ENCODE measurements around the gene PPP1R1C. TPM values are rescaled to one million over a fixed set of nuclear protein-coding genes. Genes with fewer than 3 reads are reported as not detected.

PPP1R1C gene
- total and polyA plus RNA-seq, 2 of the 13 experiments (the other 11 are each of a cell fraction or from before 2014, with no cell fraction given): 1.5 to 3.5 TPM

DNA sequence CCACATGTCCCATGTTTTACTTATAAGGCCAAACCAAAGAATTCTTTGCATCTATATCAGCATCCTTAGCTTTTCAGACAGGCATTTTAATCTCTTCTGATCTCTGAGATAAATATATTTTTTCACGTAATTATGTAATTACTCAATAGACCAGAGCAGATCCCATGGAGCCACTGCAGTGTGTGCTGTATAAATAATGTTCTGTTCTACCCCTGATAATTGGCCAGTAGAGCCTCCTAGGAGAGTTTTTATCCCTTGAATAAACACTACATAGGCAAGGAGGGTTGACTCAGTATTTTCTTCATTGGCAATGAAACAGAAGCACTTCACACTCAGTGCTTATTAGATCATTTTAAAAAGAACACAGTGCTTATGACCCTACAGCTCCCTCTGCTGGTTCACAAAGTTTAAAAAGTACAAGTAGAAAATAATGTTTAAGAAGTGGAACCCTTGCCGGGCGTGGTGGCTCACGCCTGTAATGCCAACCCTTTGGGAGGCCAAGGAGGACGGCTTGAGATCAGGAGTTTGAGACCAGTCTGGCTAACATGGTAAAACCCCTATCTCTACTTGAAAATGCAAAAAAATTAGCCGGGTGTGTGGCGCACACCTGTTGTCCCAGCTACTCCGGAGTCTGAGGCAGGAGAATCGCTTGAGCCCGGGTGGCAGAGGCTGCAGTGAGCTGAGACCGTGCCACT lies 91.9 kb downstream of the PPP1R1C start:
- Histone ChIP-seq H3K36me3 (replicated peaks in 1 of 2; ENCODE audit: control insufficient read depth in 1 of 2, insufficient read depth in 2 of 2, low read length in 2 of 2) (no peaks in the 10 kb centered on the region), H3K9me3 (ENCODE audit: low read length) (no peaks in the 10 kb centered on the region), H3K4me3 (replicated peaks in 1 of 3; ENCODE audit: insufficient read depth in 1 of 3, low read depth in 2 of 3, low read length in 3 of 3) (no peak overlapping the region), H3K4me2 (ENCODE audit: low read depth, low read length) (0 out of 2 replicates have a peak overlapping the region, but pooled peaks have one; percentile 13), H3K27ac (ENCODE audit: extremely low read length, insufficient read depth, low read length) (no peak overlapping the region), H3K27me3 (ENCODE audit: control insufficient read depth in 1 of 2, insufficient read depth in 2 of 2, low read length in 2 of 2) (no peaks in the 10 kb centered on the region), H3K4me1 (ENCODE audit: insufficient read depth, low read length) (0 out of 2 replicates have a peak, but pooled peaks cover 12% of the 10 kb centered on the region), H3K79me2 (ENCODE audit: insufficient read depth, low read length) (no peaks in the 10 kb centered on the region), H4K20me1 (ENCODE audit: insufficient read depth, low read length) (no peaks in the 10 kb centered on the region), H3K9ac (ENCODE audit: insufficient read depth, low read depth, low read length) (no peak overlapping the region), H2AFZ (ENCODE audit: low read length) (no peak overlapping the region)
- BruUV-seq (replicated peaks): no TSS peak
- POLR2A ChIA-PET: no interaction called here
- in situ Hi-C loops (cut with HindIII; ENCODE audit: extremely low pct_ligation_motif_present, low pct_unique_long_range_greater_than_20kb) (loop anchor here (5.0 kb wide), 1 partner anchor 335 kb away; no protein-coding TSS in a partner anchor), intact Hi-C loops (cut with micrococcal nuclease; ENCODE audit: unreplicated experiment) (loop anchor here (1.0 to 10.0 kb wide), 7 partner anchors 123 to 1953 kb away; no protein-coding TSS in a partner anchor)
- WGBS (ENCODE audit: low lambda C conversion rate): 48% methylated on average over 11 of the region's 11 CpGs
- DNase-seq (ENCODE audit: low spot score) (peak; percentile 79), ATAC-seq (peak; percentile 89), FAIRE-seq (no peak)
- CTCF ChIA-PET (ENCODE audit: low intra/inter-chr PET ratio, low total read pairs): interaction anchor here (1.0 to 3.6 kb wide), 5 partner anchors 335 to 1954 kb away, joined by 3 to 50 read pairs (median 5); no protein-coding TSS in a partner anchor
- TF ChIP-seq STAG1 (CRISPR knock-in tag; IDR thresholded peaks at IDR 0.05) (peak; percentile 88), GLI4 (CRISPR knock-in tag; IDR thresholded peaks at IDR 0.05; ENCODE audit: borderline replicate concordance) (no peak), ZNF136 (CRISPR knock-in tag; IDR thresholded peaks at IDR 0.05; ENCODE audit: low read depth) (no peak), HBP1 (CRISPR knock-in tag; IDR thresholded peaks at IDR 0.05; ENCODE audit: low read depth) (no peak), ZFP36L1 (CRISPR knock-in tag; IDR thresholded peaks at IDR 0.05) (0 out of 2 replicates have a peak, but pooled peaks have one; percentile 27), AGO1 (IDR thresholded peaks at IDR 0.05; ENCODE audit: low read depth, low read length, poor library complexity, severe bottlenecking) (no peak), THAP11 (CRISPR knock-in tag; IDR thresholded peaks at IDR 0.05) (0 out of 2 replicates have a peak, but pooled peaks have one; percentile 19), ZBTB49 (CRISPR knock-in tag; IDR thresholded peaks at IDR 0.05; ENCODE audit: borderline replicate concordance) (no peak), SALL2 (CRISPR knock-in tag; IDR thresholded peaks at IDR 0.05) (no peak), ZNF501 (CRISPR knock-in tag; IDR thresholded peaks at IDR 0.05) (peak; percentile 29; the same call in 1 of the 2 replicates), SIN3B (IDR thresholded peaks at IDR 0.05; ENCODE audit: low read length) (no peak)
- TF ChIP-seq, protein P1, sequence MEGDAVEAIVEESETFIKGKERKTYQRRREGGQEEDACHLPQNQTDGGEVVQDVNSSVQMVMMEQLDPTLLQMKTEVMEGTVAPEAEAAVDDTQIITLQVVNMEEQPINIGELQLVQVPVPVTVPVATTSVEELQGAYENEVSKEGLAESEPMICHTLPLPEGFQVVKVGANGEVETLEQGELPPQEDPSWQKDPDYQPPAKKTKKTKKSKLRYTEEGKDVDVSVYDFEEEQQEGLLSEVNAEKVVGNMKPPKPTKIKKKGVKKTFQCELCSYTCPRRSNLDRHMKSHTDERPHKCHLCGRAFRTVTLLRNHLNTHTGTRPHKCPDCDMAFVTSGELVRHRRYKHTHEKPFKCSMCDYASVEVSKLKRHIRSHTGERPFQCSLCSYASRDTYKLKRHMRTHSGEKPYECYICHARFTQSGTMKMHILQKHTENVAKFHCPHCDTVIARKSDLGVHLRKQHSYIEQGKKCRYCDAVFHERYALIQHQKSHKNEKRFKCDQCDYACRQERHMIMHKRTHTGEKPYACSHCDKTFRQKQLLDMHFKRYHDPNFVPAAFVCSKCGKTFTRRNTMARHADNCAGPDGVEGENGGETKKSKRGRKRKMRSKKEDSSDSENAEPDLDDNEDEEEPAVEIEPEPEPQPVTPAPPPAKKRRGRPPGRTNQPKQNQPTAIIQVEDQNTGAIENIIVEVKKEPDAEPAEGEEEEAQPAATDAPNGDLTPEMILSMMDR (CRISPR knock-in tag; IDR thresholded peaks at IDR 0.05): peak; percentile 84
- TF ChIP-seq, protein P2, sequence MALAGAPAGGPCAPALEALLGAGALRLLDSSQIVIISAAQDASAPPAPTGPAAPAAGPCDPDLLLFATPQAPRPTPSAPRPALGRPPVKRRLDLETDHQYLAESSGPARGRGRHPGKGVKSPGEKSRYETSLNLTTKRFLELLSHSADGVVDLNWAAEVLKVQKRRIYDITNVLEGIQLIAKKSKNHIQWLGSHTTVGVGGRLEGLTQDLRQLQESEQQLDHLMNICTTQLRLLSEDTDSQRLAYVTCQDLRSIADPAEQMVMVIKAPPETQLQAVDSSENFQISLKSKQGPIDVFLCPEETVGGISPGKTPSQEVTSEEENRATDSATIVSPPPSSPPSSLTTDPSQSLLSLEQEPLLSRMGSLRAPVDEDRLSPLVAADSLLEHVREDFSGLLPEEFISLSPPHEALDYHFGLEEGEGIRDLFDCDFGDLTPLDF (CRISPR knock-in tag; IDR thresholded peaks at IDR 0.05): no peak
- TF ChIP-seq, protein P3, sequence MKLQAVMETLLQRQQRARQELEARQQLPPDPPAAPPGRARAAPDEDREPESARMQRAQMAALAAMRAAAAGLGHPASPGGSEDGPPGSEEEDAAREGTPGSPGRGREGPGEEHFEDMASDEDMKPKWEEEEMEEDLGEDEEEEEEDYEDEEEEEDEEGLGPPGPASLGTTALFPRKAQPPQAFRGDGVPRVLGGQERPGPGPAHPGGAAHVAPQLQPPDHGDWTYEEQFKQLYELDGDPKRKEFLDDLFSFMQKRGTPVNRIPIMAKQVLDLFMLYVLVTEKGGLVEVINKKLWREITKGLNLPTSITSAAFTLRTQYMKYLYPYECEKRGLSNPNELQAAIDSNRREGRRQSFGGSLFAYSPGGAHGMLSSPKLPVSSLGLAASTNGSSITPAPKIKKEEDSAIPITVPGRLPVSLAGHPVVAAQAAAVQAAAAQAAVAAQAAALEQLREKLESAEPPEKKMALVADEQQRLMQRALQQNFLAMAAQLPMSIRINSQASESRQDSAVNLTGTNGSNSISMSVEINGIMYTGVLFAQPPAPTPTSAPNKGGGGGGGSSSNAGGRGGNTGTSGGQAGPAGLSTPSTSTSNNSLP (IDR thresholded peaks at IDR 0.05; ENCODE audit: low read depth, low read length): 0 out of 2 replicates have a peak, but pooled peaks have one; percentile 20
